Left ventricle myocardium superior (tissue), 1 donor: ENCODE results near the gene SMARCA4. TPM values are rescaled to one million over a fixed set of nuclear protein-coding genes. Genes with fewer than 3 reads are reported as not detected.
A peak's percentile ranks its signal among the peaks of the same experiment; 100 is the strongest.

Source experiments
- ATAC-seq: fragments of 200-7000 bp; cut with Tn5 transposase; one replicate; pipeline ENCODE4 v1.9.1; 2020; ENCODE audit warnings: mild to moderate bottlenecking, moderate library complexity
- DNase-seq: peaks from one replicate; pipeline ENCODE4 v3.0.0-alpha.2; 2020
- intact Hi-C: fragments of 100-400 bp; cut with micrococcal nuclease; formaldehyde crosslinking; loops from one replicate; pipeline ENCODE4 v1.11.0; 2022
- total RNA-seq: library from RNA; stranded (reverse); fragmentation: NEBNext Ultra II Directional; extraction: Animal tissue kit (Norgen Biotek cat#: 25700); gene quantifications from one replicate; pipeline ENCODE4 v1.2.1, GENCODE V29; 2021
- donor health status: DM: no; HTN: yes; CAD: no; lungs with severe emphysema.

SMARCA4 gene
- total RNA-seq, 1 donor from 2014 or later: 41.6 TPM

DNA sequence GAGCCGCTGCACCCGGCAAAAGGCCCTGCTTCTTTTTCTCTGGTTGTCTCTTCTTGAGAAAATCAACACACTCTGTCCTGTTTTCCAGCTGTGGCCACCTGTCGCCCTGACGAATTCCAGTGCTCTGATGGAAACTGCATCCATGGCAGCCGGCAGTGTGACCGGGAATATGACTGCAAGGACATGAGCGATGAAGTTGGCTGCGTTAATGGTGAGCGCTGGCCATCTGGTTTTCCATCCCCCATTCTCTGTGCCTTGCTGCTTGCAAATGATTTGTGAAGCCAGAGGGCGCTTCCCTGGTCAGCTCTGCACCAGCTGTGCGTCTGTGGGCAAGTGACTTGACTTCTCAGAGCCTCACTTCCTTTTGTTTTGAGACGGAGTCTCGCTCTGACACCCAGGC lies 145.6 kb downstream of the SMARCA4 start:
- DNase-seq: peak; percentile 81
- intact Hi-C loops: no loop called here

DNA sequence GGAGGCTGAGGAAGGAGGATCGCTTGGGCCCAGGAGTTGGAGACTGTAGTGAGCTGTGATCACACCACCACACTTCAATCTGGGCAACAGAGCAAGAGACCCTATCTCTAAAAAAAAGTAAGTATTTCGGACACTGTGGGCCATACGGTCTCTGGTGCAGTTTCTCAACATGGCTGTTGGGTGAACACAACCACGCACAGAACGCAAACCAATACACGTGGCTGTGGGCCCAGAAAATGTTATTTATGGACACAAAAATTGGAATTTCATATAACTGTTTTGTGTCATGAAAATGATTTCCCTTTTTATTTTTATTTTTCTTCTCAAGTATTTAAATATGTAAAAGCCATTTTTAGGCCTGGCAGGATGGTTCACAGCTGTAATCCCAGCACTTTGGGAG lies 147.9 kb downstream of the SMARCA4 start:
- DNase-seq: no peak
- ATAC-seq: no peak

More for the DNA sequence above, 145.6 kb downstream of the SMARCA4 start:
- peak; percentile 91 for ATAC-seq

DNA sequence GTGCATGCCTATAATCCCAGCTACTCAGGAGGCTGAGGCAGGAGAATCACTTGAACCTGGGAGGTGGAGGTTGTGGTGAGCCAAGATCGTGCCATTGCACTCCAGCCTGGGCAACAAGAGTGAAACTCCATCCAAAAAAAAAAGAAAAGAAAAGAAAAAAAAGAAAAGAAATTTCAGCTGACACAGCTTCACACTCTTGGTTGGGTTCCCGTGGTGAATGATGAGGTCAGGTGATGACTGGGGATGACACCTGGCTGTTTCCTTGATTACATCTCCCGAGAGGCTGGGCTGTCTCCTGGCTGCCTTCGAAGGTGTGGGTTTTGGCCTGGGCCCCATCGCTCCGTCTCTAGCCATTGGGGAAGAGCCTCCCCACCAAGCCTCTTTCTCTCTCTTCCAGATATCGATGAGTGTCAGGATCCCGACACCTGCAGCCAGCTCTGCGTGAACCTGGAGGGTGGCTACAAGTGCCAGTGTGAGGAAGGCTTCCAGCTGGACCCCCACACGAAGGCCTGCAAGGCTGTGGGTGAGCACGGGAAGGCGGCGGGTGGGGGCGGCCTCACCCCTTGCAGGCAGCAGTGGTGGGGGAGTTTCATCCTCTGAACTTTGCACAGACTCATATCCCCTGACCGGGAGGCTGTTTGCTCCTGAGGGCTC lies 150.4 kb downstream of the SMARCA4 start:
- ATAC-seq (no peak), DNase-seq (no peak)
- intact Hi-C loops: no loop called here

More for the DNA sequence above, 147.9 kb downstream of the SMARCA4 start:
- intact Hi-C loops: no loop called here

DNA sequence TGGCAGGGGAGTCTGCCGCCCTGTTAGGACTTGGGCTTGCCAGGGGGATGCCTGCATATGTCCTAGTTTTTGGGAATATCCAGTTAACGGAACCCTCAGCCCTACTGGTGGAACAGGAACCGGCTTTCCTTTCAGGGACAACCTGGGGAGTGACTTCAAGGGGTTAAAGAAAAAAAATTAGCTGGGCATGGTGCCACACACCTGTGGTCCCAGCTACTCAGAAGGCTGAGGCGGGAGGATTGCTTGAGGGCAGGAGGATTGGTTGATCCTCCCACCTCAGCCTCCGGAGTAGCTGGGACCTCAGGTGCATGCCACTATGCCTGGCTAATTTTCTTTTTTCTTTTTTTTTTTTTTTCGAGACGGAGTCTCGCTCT lies 150.9 kb downstream of the SMARCA4 start:
- intact Hi-C loops: no loop called here
- ATAC-seq: no peak
- no peak for DNase-seq

Other genes starting within 250 kb of the SMARCA4 start
- gene DNM2, start 243.0 kb upstream of the SMARCA4 start, total RNA-seq: 201 TPM
- 29.8 TPM for gene TMED1, start 124.8 kb upstream of the SMARCA4 start, total RNA-seq
- 0.62 TPM for gene C19orf38, start 112.6 kb upstream of the SMARCA4 start, total RNA-seq
- 32.5 TPM for gene CARM1, start 89.5 kb upstream of the SMARCA4 start, total RNA-seq
- 16.4 TPM for gene YIPF2, start 32.4 kb upstream of the SMARCA4 start, total RNA-seq
- 17.4 TPM for gene TIMM29, start 32.2 kb upstream of the SMARCA4 start, total RNA-seq
- 8.2 TPM for gene LDLR, start 128.4 kb downstream of the SMARCA4 start, total RNA-seq
- gene SPC24, start 194.8 kb downstream of the SMARCA4 start, total RNA-seq: 8.1 TPM
- 471 TPM for gene KANK2, start 236.5 kb downstream of the SMARCA4 start, total RNA-seq